Glomerular visceral epithelial cell (primary cell): Measurements from ENCODE around the gene ZNF783.

Experiments
- DNase-seq: peaks from one replicate; pipeline ENCODE4 v3.0.0-alpha.2; 2016; ENCODE audit errors: extremely low spot score

The ZNF783 gene

GRCh38 chr7:149281508-149282330 lies 19.7 kb downstream of the ZNF783 start:
- no peak for DNase-seq

DNA sequence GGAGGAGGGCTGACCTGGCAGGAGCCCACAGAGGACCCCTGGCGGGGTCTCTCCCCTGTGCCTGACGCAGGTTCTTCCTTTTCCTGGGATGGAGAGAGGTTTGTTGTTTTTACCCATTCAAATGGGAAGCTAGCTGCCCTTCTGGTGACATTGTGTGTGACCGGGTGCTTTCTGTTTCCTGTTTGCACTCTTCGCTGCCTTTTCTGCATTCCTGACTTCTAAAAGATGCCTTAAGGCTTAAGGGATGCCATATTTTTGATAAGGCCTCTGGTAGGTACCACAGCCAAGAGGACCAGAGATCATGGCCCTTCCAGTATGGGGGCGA lies 20.3 kb downstream of the ZNF783 start:
- DNase-seq = no peak

DNA sequence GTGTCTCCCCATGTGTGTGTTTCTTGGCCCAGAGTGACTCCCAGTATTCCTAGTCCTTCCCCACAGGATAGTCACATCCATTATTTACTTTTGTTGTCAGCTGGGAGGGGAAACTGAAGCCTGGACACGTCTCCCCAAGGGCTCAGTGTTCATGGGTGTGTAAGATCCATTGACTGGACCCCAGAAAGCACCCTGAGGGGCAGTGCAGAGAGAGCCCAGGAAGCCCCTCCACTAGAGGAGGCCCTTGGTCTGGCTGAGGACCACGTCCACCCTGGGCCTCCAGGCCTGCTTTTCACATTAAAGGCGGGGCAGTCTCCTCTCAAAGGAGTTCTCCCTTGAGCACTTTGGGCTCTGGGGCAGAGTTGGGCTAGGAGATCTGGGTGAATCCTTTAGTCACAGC lies 21.3 kb downstream of the ZNF783 start:
- no peak for DNase-seq

GRCh38 chr7:149284343-149284742 lies 22.3 kb downstream of the ZNF783 start:
- no peak for DNase-seq

DNA sequence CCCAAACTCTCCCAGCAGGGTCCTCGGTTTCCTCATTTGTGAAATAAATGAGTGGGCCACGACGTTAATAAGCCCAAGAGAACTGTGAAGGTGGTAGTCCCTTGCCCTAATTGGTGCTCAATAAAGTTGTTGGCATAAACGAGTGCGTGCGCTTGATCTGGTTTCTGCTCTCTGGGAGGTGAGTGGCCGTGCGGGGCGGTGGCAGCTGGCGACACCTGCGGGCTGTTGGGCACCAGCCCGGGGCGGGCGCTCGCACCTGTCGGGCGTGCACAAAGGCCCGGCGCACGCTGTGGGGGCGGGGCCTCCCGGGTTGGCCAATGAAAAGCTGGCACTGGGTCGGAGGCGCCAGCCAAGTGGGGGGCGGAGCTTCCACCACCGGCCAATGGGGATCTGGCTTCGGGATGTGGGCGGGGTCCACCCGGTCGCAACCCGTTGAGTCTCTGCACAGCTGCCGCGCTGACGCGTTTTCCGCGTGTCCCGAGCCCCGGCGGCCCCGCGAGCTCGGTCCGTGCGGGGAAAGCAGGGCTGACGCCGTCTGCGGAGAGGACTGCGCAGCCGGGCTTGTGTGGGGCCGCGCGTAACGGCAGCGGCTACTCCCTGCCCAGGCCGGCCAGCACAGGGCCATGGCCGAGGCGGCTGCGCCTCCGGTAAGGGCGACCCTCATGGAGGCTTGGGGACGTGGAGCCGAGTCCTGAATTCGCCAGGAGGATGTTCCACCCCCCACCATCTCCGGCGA lies 23.0 kb downstream of the ZNF783 start:
- peak; percentile 82 for DNase-seq

- DNase-seq = peak; percentile 31
These were observed 23.6 kb downstream of the ZNF783 start for GRCh38 chr7:149285603-149286002.

DNA sequence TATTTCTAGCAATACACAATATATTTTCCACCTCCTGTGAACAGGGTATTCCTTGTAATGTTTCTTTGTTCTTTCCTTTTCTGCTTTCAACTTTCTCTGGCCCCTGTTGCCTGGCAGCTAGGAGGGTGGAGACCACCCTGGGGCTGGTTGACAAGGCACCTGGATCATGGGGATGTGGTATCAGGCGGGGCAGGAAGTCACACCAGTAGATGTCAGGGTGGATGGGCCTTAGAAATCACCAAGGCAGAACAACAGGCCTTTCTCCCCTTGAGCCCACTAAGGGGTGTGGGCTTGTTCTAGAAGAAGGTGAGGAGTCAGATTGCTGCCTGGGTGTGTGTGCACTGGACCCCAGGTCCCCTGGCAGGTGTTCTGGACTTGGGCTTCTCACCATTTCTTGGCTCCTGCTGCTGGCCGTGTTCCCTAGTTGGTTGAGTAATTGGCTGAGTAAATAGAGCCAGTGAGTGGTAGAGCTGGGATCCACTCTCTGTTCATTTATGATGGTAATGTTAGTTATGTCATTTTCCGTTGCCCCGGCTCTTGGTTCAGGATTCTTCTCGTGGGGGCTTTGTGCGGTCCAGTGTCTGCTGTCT lies 24.9 kb downstream of the ZNF783 start:
- DNase-seq = no peak

DNA sequence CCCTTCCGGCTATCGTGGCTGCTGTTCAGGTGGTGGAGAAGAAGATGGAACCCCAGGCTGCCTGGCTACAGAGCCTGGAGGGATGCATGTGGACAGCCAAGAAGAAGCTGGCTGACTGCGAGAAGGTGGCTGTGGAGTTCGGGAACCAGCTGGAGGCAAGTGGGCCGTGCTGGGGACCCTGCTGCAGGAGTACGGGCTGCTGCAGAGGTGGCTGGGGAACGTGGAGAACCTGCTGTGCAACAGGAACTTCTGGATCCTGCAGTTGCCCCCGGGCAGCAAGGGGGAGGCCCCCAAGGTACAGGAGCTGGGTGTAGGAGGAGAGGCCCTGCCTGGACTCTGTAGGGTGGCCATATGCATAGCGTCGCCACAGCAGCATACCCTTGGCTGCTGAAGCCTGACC lies 25.6 kb downstream of the ZNF783 start:
- no peak for DNase-seq

DNA sequence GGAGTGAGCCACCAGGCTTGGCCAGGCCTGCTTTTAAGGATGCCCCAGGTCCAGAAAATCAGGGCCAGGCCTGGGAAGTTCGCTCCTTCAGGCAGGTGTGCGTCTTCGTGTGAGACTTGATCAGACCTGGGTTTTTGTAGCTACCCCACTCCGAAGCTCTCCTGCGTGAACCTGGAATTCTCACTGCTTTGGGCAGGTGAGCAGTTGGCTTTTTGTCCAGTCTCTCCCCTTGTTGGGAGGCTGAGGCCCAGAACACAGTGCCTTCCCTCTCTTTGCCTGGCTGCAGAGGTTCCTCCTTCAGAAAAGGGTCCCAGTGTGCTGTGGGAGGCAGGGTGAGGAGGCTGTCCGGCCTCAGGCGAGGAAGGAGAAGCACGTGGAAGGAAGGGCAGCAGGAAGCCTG lies 27.3 kb downstream of the ZNF783 start:
- DNase-seq = no peak

DNA sequence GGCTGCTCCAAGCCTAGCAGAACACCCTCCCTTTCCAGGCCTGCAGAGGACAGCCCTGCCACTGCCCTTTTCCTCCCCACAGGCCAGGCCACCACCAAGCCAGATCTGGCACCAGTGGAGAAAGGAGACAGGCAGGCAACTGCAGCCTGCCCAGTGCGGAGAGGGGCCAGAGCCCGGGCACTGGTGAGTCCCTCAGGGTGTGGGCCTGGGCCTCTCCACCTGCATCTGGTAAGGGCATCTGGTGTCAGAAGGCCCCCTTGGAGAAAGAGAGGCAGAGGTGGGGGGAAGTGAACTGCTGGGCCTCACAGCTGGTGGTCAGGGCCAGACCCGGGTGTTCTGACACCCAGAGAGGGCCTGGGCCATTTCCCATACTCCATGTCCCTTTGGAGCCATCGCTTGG lies 27.9 kb downstream of the ZNF783 start:
- DNase-seq = no peak

- no peak for DNase-seq
These were observed 29.2 kb downstream of the ZNF783 start for GRCh38 chr7:149291036-149291780.

DNA sequence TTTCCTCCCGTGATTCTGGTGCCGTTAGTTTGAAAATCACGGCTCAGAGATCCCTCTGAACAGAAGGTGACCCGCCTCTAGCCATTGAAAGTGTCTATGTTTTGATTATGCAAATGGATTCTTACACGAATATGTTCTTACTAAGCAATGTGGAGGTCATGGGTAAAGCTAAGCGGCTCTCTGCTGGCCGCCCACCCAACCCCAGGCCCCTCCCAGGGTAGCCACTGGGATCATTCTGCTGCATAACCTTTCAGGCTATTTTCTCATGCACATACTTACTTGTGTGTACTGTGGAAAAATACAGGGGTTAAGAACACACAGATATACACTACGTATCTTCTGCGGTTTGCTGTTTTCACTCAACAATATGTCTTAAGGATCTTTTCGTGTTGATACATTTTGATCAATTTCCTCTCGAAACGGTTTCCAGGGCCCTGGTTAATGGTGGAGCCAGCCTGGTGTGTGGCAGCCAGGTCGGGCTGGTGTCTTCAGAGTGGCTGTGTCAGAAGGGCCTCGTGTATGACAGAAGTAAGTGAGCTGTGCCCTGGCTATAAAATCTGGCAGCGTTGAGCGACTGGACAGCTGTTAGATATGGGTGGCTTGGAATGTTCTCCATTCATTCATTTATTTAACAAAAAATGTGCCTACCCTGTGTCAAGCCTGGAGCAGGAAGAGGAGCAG lies 29.9 kb downstream of the ZNF783 start:
- no peak for DNase-seq

DNA sequence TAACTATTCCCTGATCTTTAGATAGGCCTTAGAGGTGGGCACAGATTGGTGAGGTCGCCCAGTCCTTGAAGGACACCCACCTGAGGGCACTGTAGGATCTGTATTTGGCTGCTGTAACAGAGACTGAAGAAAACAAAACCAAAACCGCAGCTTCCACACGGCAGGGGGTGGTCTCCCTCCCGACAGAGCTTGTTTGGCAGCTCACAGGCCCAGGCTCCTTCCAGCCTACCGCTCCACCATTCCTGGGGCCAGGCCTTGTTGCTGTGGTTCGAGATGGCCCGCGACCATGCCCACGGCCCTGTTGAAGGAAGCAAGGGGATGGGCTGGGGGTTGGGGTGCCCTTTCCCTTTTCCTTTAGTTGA lies 30.4 kb downstream of the ZNF783 start:
- DNase-seq = no peak

DNA sequence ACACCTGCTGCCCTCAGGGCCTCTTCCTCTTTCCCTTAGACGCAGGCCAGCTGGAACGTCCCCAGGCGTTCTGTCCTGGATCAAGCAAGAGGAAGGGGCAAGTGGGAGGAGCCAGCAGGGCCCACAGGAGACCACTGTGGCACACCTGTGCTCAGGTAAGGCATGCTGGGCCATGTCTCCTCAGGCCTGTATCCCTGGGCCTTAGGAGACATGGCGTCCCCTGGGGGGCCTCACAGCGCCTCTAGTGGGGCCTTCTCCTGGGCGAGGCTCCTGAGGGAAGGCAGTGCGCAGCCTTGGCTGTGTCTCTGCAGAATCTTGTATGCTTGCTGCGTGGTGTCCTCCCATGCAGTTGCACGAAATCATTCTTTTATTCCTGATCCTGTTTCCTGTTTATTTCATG lies 31.3 kb downstream of the ZNF783 start:
- DNase-seq = no peak

GRCh38 chr7:149293946-149294633 lies 32.1 kb downstream of the ZNF783 start:
- no peak for DNase-seq

DNA sequence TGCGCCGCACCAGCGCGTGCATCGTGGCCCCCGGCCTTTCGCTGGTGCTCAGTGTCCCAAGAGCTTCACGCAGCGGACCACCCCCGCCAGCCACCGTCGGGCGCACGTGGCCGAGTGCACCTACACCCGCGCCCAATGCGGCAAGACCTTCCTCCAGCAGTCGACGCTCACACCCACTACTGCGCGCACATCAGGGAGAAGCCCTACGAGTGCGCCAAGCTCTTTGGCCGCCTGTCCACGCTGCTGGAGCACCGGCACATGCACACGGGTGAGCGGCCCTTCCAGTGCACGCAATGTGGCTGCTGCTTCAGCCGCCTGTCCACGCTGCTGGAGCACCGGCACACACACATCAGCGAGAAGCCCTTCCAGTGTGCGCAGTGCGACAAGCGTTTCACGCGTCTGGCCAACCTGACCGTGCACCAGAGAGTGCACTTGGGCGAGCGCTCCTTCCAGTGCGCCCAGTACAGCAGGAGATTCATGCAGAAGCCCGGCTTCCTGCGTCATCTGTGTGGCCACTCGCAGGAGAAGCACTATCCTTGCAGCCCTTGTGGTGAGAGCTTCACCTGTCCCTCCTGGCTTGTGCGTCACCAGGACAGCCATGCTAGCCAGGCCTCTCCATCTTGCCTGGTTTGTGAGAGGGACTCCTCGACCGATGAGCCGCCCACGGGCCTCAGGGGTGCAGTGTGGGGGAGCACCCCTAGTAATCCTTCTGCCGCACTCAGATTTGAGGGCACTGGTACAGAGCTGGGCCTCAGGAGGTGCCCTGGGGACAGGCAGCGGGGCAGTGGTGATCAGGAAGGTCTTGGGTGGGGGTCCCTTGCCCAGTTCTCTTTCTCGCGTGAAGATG lies 32.9 kb downstream of the ZNF783 start:
- no peak for DNase-seq

- DNase-seq = no peak
These were observed 33.5 kb downstream of the ZNF783 start for GRCh38 chr7:149295481-149295850.

- DNase-seq = no peak
These were observed 34.4 kb downstream of the ZNF783 start for GRCh38 chr7:149296368-149296767.

DNA sequence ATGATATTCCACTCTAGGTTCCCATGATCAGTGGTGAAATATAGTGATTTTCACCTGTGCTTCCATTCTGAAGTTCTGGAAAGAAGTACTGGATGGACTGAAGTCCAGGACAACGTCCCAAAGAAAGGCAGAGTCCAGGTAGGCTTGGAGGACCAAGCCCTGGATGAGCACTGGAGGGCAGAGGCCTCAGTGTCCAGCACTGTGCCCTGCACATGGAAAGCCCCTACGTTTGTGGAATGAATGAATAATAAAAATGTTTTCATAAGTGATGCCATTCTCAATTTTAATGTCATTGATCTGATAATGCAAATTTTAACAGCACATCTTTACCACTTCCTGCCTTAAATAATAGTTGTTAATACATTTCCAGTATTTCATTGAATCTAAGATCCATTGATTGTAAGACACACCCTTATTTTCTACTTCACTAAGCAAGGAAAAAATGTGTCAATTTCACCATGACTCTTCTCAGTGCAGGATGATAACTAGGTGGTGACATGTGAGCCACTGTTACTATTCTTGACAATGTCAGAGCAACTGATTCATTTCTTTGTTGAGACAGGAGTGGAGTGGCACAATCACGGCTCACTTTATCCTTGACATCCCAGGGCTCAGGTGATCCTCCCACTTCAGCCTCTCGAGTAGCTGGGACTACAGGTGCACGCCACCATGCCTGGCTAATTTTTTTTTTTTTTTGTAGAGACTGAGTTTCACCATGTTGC lies 35.2 kb downstream of the ZNF783 start:
- DNase-seq = no peak
